ENCODE data around the gene NTRK3.

DNA sequence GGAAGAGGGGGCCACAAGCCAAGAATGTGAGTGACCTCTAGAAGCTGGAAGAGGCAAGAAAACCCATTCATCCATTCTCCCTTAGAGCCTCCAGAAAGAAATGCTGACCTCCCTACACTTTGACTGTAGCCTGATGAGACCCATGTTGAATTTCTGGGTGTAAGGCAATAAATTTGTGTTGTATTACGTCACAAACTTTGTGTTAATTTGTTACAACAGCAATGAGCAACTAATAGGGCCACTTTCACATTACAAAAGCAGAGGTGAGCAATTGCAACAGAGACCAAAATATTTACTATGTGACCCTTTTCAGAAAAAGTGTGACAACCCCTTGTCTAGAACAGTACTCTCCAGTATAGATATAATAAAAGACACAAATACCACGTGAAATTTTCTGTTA, 101.2 kb downstream of the NTRK3 start:
- TF ChIP-seq CTCF (IDR thresholded peaks at IDR 0.05) (no peak), POLR2A (IDR thresholded peaks at IDR 0.05) (no peak)

All from prostate gland (tissue), 2 donors.